OCI-LY7 (cell line): Measurements from ENCODE around the gene SH3GL2.

ENCODE experiments used
- EZH2phosphoT487 ChIP-seq: fragments of 200-600 bp; sonication (generic); IDR thresholded peaks from 2 replicates; pipeline ENCODE4 v1.6.1; 2018; ENCODE audit warnings: low read depth, borderline replicate concordance, mild to moderate bottlenecking, mixed run types, antibody characterized with exemption, low read length, moderate library complexity, mixed read lengths
- TF ChIP-seq, protein P1 (sequence below): fragments of 200-600 bp; sonication (generic); conservative IDR thresholded peaks from 2 replicates; pipeline ENCODE4 v1.5.1; 2014; ENCODE audit warnings: mild to moderate bottlenecking, antibody characterized with exemption, low read length, moderate library complexity, mixed read lengths

GRCh38 chr9:17783227-17783626 is 204.4 kb downstream of the SH3GL2 start:
- TF ChIP-seq, protein P1, sequence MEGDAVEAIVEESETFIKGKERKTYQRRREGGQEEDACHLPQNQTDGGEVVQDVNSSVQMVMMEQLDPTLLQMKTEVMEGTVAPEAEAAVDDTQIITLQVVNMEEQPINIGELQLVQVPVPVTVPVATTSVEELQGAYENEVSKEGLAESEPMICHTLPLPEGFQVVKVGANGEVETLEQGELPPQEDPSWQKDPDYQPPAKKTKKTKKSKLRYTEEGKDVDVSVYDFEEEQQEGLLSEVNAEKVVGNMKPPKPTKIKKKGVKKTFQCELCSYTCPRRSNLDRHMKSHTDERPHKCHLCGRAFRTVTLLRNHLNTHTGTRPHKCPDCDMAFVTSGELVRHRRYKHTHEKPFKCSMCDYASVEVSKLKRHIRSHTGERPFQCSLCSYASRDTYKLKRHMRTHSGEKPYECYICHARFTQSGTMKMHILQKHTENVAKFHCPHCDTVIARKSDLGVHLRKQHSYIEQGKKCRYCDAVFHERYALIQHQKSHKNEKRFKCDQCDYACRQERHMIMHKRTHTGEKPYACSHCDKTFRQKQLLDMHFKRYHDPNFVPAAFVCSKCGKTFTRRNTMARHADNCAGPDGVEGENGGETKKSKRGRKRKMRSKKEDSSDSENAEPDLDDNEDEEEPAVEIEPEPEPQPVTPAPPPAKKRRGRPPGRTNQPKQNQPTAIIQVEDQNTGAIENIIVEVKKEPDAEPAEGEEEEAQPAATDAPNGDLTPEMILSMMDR: no peak
- TF ChIP-seq EZH2phosphoT487: no peak
